GM23338 (cell line): ENCODE measurements around the gene PLPPR2.

Experiments
- CREB1 ChIP-seq: fragments of 250-450 bp; sonication (Bioruptor Pico); IDR thresholded peaks from 2 replicates; pipeline ENCODE4 v1.5.0; 2020; ENCODE audit warnings: low read depth, mild to moderate bottlenecking, moderate library complexity
- CTCF ChIP-seq, 2 experiments: fragments of 200-600 bp in 1 of 2; sonication (generic) in 1 of 2; conservative IDR thresholded peaks; 2 replicates each; pipeline versions ENCODE4 v1.5.1 to v1.6.1; 2016 to 2017; ENCODE audit warnings: antibody characterized with exemption in 2 of 2, low read depth in 2 of 2, mild to moderate bottlenecking in 2 of 2, moderate library complexity in 1 of 2
- EZH2 ChIP-seq: fragments of 200-600 bp; sonication (generic); IDR thresholded peaks from one replicate; pipeline ENCODE4 v1.8.0; 2017; ENCODE audit warnings: antibody characterized with exemption, mild to moderate bottlenecking, low read depth; ENCODE audit not compliant: unreplicated experiment
- POLR2AphosphoS5 ChIP-seq: IDR thresholded peaks from 2 replicates; pipeline ENCODE4 v1.6.1; 2016; ENCODE audit warnings: antibody characterized with exemption, low read depth
- STAT1 ChIP-seq: IDR thresholded peaks from one replicate; pipeline ENCODE4 v1.6.1; 2016; ENCODE audit warnings: antibody characterized with exemption; ENCODE audit not compliant: unreplicated experiment

GRCh38 chr19:11373166-11373884 lies 18.1 kb downstream of the PLPPR2 start:
- TF ChIP-seq STAT1 = no peak
- no peak for TF ChIP-seq CTCF (conservative IDR thresholded peaks at IDR 0.05; ENCODE audit: low read depth in 2 of 2)
- TF ChIP-seq CREB1 (CRISPR knock-in tag) = no peak
- TF ChIP-seq EZH2 = no peak
- no peak for TF ChIP-seq POLR2AphosphoS5
